H54 (cell line): ENCODE results near the gene RICTOR.

ENCODE experiments used
- DNase-seq: peaks from one replicate; pipeline ENCODE4 v3.0.0; 2011; ENCODE audit warnings: low spot score, mixed read lengths; ENCODE audit not compliant: insufficient read length
- FAIRE-seq: peaks from 3 replicates; lab custom pipeline; 2011; peaks lifted over from hg19 to GRCh38; lab: Jason Lieb, UNC
- POLR2A ChIP-seq: IDR thresholded peaks from 2 replicates; pipeline ENCODE4 v1.6.1; 2011; ENCODE audit warnings: low read depth, mild to moderate bottlenecking, low read length

RICTOR gene

GRCh38 chr5:39106322-39106721, 32.1 kb upstream of the RICTOR start:
- no peak for DNase-seq

GRCh38 chr5:39104221-39104620, 30.0 kb upstream of the RICTOR start:
- FAIRE-seq (peak; percentile 45), DNase-seq (no peak)
- no peak for TF ChIP-seq POLR2A

More at GRCh38 chr5:39106322-39106721, 32.1 kb upstream of the RICTOR start:
- no peak for TF ChIP-seq POLR2A
- peak; percentile 71 for FAIRE-seq

DNA sequence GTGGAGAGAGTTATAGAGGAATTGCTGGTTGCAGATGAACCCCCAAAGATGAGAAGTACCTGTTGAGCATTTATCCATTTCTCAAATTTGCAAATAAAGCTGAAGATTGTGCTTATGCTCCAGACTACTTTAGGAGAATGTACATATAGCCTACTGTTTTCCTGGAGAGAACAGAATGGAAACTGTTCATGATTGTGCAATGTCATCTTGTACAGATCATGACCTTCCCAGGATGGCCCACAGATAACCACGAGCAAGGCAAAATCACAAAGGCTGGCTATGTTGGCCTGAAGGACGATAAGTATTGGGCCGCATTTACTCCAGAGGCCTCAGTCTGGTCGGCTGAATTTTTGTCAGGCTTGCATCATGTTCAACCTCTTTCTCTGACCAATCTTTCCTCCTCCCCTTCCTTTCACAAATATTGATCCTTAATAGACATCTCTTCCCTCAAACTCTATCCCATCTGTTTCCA, 28.5 kb upstream of the RICTOR start:
- no peak for TF ChIP-seq POLR2A
- FAIRE-seq (no peak), DNase-seq (no peak)

DNA sequence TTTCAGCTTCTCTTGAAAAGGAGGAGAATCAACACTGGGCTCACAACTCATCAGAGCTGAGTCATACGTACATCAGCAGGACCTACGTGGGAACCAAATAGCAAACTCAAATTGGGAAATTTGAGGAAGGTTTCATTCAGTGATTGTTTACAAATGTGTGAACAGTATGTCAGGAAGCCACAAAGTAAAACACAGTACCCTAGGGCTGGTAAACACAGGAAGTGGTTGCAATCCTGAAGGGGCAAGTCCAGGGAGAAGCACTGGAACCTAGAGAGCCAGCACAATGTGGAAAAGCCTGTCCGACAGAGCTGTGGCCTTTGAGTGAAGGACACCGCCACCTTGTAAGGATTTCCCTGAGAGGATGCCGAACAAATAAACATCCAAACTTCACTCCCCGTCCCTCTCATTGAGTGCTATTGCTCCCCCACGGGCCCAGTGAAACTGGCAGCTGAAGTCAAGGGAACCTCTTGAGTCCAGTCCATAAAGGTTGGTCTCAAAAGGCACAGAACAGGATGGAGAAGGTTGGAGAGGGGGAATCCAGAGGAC, 26.7 kb upstream of the RICTOR start:
- DNase-seq = peak; percentile 47
- peak; percentile 99 for FAIRE-seq
- no peak for TF ChIP-seq POLR2A

DNA sequence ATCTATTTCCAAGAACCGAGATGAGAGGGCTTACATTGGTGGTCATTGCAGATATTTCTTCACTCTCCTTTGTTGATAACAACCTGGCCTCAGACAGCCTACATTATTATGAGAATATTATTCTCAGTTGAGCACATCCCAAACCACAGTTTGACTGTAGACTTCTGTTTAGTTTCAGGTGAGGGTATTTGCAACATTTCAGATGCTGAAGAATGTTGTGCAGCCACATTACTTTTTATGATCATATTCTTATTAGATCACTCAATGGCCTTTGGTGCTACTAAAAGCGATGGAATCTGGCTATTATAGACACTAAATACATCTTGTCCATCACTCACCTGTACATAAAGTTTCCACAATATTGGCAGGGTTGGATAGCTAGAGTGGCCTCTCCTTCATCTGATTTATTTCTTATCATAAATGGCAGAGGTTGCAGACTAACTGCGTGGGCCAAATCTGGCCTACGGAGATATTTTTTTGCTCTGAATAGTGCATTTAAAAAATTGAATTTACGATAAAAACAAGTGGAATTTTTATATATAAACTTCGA, 26.2 kb upstream of the RICTOR start:
- FAIRE-seq = no peak
- TF ChIP-seq POLR2A = no peak
- no peak for DNase-seq

GRCh38 chr5:39099831-39100230, 25.6 kb upstream of the RICTOR start:
- DNase-seq = no peak
- FAIRE-seq = no peak
- no peak for TF ChIP-seq POLR2A

DNA sequence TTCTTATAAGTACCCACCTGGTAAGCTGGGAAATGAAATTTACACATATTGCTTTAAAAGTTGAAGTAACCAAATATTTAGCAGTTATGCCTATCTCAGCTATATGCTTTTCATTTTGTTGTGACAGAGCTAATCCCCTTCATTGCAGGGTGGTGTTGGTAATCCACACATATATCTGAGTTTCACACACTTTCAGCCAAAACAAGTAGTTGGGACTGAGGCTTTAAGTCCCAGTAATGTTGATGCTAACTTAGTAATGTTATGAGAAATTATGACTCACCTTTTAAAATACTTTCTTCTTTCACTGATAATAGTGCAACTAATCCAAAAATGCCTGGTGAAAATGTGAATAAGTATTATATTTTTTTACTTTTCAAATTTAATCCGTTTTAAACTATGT, 19.2 kb upstream of the RICTOR start:
- FAIRE-seq (peak; percentile 99), DNase-seq (no peak)
- no peak for TF ChIP-seq POLR2A

GRCh38 chr5:39092581-39093351, 18.6 kb upstream of the RICTOR start:
- TF ChIP-seq POLR2A = no peak
- FAIRE-seq = no peak
- no peak for DNase-seq

- DNase-seq (no peak), FAIRE-seq (no peak)
- no peak for TF ChIP-seq POLR2A
Measured at GRCh38 chr5:39091940-39092580, 17.9 kb upstream of the RICTOR start.

DNA sequence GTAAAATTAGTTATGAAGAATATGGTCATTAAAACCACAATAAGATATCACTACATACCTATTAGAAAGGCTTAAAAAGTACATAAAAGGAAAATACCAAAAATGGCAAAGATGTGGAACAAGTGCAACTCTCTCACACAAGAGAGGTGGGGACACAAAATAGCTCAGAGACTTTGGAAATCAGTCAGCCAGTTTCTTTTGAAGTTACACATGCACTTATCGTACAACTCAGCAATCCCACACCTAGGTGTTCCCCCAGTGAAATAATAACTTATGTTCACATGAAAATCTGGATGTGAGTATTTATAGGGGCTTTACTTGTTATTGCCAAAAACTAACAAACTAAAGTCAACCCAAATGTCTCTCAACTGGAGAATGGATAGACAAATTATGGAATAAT, 9.8 kb upstream of the RICTOR start:
- TF ChIP-seq POLR2A = no peak
- FAIRE-seq (no peak), DNase-seq (no peak)

GRCh38 chr5:39082995-39083394, 8.8 kb upstream of the RICTOR start:
- no peak for TF ChIP-seq POLR2A
- DNase-seq = no peak
- FAIRE-seq = no peak

GRCh38 chr5:39080597-39081204, 6.5 kb upstream of the RICTOR start:
- FAIRE-seq (peak; percentile 99), DNase-seq (no peak)
- TF ChIP-seq POLR2A = no peak

DNA sequence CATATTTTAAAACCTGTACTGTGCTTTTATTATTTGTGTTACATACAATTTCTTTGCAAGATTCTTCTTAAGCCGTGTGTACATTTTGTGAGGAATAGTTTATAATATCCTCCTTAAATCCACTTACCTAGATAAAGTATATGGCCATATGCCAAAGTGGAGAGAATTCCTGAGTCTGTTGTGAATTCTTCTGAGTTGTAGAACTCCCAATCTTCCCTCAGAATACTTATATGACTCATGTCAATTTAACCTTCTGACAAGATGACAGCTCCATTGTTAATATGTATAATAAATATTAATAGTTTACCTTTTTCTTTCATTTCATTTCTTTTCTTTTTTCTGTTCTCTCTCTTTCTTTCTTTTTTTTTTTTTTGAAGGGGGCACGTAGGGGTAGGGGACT, 6.0 kb upstream of the RICTOR start:
- DNase-seq (no peak), FAIRE-seq (peak; percentile 72)
- no peak for TF ChIP-seq POLR2A

DNA sequence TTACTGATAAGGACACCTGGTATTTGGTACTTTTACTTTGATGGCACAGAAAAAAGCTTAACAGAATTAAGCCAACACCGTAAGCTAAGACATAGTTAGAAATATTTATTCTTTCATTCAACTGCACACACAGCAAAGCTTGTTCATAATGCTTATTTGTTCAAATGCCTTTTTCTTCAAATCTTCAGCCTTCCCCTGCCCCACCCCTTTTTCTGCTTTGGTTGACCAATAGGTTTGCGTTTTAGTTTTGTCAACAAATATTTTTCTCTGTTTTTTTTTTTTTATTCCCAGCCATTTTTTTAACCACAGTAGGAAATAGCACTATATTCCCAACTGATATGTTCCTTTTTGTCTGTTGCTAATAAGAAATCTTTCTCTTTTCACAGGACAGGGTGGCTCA, 4.9 kb upstream of the RICTOR start:
- no peak for DNase-seq
- FAIRE-seq = no peak
- no peak for TF ChIP-seq POLR2A
